ENCODE measurements around the gene SNED1. TPM values are rescaled to one million over a fixed set of nuclear protein-coding genes. Genes with fewer than 3 reads are reported as not detected.

SNED1 gene
- total RNA-seq, 1 donor from 2014 or later = 148 TPM

DNA sequence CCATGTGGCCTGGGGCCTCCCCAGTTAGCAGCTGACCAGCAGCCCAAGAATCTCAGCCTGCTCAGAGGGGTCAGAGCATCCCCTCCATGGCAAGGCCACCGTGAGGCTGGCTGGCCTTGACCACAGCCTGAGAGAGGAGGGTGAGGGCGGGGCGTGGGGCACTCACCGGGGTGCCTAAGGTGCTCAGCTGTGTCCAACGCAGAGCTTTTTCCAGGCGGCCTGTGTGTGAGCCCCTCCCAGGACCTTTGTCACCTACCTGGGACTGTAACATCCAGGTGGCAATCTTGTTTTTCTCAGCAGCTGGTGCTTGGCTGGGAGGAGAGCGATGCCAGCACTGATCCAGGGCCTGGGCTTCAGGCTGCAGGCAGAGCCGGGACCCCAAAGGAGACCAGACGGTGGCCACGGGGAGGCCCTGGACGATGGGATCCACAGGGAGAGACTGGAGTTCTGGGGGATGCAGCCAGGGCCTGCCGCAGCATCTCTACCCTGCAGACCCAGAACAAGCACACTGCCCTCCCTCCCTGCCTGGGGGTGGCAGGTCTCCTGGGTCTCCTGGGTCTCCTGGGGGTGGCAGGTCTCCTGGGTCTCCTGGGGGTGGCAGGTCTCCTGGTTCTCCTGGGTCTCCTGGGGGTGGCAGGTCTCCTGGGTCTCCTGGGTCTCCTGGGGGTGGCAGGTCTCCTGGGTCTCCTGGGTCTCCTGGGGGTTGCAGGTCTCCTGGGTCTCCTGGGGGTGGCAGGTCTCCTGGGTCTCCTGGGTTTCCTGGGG is 12.3 kb downstream of the SNED1 start:
- peak; percentile 54 for DNase-seq (ENCODE audit: low spot score)
- peak; percentile 5 for ATAC-seq
- intact Hi-C loops (cut with DNase I) = no loop called here

DNA sequence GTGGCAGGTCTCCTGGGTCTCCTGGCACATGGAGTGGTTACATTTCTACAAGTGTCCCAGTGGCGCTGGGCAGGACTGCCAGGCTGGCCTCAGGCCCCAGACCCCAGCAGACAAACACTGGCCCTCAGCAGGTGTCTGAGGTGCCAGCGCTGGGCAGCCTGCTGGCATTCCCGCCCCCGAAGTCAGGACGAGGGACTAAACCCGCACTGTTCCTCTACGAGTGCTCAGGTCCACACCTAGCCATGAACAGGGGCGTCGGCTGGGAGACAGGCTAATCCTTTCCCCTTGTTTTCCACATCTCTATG is 12.8 kb downstream of the SNED1 start:
- ATAC-seq (no peak), DNase-seq (ENCODE audit: low spot score) (peak; percentile 48)
- intact Hi-C loops (cut with DNase I) = no loop called here

DNA sequence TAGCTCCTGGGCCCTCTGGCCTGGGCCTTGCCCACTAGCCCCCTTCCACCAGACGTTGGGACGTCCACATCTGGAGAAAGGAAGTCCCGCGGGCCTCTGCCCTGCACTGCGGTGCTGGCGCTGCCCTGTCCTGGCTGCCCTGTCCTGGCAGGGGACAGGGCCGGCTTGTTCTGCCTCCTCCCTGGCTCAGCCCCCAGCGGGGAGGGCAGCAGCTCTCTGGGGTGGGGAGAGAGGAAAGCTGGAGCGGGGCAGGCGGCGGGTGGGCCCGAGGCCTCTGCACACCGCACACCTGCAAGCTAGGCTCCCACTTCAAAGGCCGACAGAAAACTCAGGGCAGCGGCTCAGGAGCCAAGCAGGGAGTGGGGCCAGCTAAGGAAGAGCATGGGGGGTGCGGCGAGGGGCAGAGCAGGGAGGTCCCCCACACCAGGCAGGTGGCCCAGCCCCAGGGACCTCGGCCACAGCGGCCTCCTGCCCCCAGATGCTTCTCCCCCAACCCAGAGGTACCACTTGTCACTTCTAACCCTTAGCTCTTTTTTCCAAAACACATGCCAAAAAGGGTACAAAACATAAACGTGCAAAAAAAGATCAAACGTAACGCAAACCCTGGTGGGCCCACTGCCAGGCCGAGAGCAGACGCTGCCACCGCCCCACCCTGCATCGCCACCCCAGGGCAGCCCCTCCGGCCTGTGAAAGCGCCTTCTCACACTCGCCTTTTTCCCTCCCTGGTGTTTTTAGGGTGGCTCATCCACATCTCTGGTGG is 13.5 kb downstream of the SNED1 start:
- DNase-seq (ENCODE audit: low spot score) (peak; percentile 48), ATAC-seq (no peak)
- intact Hi-C loops (cut with DNase I) = no loop called here

DNA sequence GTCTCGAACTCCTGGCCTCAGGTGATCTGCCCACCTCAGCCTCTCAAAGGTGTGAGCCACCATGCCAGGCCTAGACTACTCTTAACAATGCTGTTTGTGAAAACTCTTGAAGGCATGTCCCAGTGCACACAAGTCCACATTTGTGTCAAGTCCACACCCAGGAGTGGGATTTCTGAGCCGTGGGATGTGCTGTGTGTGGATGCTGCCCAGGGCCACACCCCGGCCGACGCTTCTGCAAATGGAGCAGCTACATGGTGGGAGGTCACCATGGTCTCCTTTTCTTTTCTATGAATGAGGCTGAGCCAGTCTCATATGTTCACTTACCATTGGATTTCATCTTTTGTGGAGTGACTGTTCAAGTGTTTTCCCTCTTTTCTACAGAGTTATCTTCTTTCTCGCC is 15.8 kb downstream of the SNED1 start:
- ATAC-seq (no peak), DNase-seq (ENCODE audit: low spot score) (peak; percentile 27)
- intact Hi-C loops (cut with DNase I) = no loop called here

DNA sequence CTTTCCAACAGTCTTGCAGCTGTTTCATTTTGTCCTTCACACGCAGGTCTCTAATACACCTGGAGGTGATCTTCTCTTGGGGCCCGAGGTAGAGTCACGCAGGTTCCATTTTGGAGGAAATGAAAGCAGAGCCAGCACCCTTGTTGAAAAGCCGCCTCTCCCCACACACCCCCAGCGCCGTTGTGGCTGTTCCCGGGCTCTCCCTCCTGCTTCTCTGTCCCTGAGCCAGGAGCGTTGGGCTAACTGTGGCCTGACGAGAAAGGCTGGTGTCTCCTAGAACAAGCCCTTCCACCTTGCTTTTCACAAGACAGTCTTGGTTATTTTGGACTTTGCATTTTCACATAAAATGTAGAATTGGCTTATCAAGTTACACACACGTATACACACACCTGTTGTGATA is 16.3 kb downstream of the SNED1 start:
- intact Hi-C loops (cut with DNase I) = no loop called here
- peak; percentile 42 for DNase-seq (ENCODE audit: low spot score)

DNA sequence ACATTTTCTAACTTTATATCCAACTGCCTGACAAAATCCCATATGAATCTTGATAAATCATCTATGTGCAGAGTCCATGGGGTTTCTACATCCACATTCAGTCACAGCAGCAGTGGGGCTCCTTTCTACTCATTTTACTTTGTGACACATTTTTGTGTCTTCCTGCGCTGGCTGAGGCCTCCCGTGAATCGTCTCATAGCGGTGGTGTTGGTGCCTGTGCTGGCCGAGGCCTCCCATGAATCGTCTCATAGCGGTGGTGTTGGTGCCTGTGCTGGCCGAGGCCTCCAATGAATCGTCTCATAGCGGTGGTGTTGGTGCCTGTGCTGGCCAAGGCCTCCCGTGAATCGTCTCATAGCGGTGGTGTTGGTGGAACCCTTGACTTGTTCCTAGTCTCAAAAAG is 17.0 kb downstream of the SNED1 start:
- intact Hi-C loops (cut with DNase I) = no loop called here
- DNase-seq (ENCODE audit: low spot score) = peak; percentile 15

More for the DNA sequence above, 16.3 kb downstream of the SNED1 start:
- no peak for ATAC-seq

DNA sequence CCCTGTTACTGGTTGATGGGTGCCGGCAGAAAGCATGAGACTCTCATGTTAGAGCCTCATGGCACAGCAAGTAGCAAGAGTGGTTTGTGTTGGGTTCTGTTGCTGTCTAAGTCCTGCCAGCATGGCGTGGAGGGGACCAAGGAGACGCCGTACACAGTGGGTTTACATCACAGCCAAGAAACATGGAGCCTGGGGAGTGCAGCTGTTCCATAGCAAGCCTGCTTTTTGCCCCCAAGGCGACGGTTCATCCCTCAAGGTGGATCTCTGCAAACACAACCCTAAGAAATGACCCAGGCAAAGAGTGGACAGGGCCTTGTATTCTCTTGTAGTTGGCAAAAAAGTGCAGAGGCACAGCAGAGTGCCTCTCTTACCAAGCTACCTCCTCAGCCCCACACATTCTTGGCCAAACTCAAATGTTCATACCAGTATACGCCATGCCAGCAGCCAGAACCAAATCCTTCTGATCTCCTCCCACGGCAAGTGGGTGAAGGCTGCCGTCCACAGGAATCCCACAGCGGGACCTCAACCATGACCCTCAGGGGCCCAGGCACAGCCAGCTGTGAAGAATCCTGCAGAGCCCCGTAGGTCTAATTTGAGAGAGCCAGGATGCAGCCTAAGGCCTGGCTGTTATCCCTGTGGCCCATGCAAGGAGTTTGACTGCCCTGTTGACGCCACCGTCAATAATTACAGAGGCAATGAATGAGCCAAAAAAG is 19.0 kb downstream of the SNED1 start:
- DNase-seq (ENCODE audit: low spot score) (peak; percentile 42), ATAC-seq (no peak)
- intact Hi-C loops (cut with DNase I) = no loop called here

More for the DNA sequence above, 17.0 kb downstream of the SNED1 start:
- no peak for ATAC-seq

DNA sequence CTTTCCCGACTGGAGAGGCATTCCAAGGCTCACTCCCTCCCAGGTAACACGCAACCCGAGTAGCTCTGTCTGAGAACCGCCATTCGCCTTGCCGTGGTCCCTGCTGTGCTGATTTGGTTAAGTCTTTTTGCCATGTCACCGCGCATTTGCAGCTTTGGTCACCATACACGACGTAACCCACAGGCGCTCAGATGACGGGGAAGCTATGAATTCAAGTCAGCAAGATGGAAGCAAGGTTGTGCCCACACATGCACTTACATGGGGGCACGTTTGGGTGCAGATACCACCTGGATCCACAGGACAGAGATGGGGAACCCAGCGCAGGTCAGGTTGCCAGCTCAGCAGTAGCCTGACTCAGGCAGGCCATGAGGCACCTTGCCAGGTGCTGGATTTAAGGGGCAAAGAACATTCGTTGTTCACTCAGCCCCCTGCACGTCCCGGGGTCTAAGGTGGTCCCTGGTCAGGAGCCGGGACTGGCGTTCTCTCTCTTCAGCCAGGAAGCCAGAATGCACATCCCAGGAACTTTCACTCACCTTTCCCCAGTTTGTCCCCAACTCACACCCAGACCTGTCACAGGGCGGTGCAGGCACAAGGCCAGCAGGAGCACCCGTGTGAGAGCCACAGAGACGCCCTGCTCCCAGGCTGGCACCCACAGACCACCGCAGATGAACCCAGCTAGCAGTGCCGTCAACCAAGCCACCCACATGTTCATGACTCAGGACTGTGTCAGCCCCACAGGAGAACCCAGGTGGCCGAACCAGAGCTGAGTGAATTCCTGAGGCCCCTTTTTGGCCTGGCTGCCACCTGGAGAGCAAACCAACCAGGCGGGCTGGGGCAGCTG is 19.9 kb downstream of the SNED1 start:
- ATAC-seq (no peak), DNase-seq (ENCODE audit: low spot score) (peak; percentile 54)
- intact Hi-C loops (cut with DNase I) = no loop called here

DNA sequence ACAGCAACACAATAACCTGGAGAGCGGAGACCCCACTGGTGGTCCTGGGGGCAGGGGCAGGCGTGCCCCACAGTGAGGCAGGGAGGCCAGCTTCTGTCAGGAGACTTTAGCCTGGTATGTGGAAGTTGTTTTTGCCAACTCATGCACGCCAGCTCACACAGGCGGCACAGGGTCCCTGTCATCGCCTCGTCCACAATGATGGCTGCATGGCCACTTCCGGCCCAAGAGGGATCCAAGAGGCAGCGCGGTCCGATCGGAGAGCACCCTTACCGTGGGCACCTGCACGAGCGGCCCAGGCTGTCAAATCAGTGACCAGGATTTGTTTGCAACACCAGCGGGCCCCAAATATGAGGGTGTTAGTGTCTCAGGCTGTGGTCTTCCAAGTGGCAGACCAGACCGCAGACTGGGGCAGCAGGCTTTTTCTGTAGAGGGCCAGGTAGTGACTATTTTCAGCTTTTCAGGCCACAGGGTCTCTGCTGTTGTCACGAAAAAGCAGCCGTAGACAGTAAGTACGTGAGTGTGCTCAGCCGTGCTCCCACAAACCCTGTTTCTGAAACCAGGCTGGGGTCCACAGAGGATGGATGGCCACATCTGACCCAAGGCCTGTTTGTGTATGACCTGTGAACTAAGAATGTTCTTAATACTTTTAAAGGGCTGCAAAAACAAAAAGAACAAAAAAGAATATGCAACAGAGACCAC is 21.2 kb downstream of the SNED1 start:
- DNase-seq (ENCODE audit: low spot score) (peak; percentile 51), ATAC-seq (no peak)
- intact Hi-C loops (cut with DNase I) = no loop called here

DNA sequence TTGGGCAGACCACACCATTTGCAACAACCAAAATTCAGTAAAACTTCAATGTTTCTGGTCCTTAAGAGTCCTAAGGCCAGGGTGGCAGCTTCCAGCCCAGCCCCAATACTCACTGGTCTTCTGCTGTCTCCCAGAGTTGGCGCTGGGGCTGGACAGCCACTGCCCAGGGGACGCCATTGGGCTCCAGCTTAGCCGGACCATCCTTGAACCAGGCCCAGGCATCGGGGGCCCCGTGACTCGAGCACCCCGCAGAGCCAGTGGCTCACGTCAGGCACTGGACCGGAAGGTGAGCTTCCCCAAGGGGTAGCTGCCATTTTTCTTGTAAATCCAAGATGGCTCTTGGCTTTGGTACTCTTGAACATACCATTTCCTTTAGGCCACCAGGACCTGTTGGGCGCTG is 21.8 kb downstream of the SNED1 start:
- intact Hi-C loops (cut with DNase I) = no loop called here
- ATAC-seq (no peak), DNase-seq (ENCODE audit: low spot score) (peak; percentile 47)

DNA sequence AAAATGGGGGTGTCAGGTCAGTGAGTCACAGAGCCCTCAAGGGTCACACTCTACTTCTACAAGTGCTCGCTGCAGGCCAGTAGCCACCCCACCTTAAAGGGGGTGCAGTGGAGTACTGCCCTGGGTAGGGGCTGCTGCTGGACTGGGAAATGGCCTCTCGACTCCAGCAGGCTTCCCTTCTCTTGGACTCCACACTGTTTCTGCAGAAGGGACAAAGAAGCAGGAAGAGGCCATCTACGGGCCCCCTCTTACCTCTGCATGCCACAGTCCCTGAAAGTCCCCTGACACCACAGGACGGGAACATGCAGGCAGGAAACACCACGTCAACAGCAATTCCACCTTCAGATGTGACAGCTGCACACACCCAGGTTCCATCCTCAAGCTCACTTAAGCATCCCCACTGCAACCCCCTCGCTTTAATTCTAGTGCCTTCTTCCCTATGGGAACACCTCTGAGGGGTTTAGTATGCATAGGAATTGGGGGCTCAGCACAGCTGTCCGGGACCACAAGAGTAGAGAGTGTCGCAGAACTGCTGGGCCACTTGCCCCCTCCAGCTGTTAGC is 22.3 kb downstream of the SNED1 start:
- no peak for ATAC-seq
- intact Hi-C loops (cut with DNase I) = no loop called here
- DNase-seq (ENCODE audit: low spot score) = peak; percentile 18

DNA sequence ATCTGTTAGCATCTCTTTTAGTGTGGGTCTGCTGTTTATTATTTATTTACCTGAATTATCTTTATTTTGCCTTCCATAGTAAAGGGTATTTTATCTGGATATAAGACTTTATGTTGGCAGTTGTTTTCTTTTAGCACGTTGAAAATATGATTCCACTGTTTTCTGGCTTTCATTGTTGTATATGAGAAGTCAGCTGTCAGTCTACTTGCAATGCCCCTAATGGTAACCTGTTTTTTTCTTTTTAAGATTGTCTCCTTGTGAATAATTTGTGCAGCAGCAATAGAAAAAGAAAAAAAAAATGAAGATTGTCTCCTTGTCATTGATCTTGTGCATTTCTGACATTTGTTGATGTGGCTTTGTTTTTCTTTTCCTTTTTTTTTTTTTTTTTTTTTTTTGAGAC is 27.2 kb downstream of the SNED1 start:
- ATAC-seq (no peak), DNase-seq (ENCODE audit: low spot score) (no peak)
- intact Hi-C loops (cut with DNase I) = no loop called here

DNA sequence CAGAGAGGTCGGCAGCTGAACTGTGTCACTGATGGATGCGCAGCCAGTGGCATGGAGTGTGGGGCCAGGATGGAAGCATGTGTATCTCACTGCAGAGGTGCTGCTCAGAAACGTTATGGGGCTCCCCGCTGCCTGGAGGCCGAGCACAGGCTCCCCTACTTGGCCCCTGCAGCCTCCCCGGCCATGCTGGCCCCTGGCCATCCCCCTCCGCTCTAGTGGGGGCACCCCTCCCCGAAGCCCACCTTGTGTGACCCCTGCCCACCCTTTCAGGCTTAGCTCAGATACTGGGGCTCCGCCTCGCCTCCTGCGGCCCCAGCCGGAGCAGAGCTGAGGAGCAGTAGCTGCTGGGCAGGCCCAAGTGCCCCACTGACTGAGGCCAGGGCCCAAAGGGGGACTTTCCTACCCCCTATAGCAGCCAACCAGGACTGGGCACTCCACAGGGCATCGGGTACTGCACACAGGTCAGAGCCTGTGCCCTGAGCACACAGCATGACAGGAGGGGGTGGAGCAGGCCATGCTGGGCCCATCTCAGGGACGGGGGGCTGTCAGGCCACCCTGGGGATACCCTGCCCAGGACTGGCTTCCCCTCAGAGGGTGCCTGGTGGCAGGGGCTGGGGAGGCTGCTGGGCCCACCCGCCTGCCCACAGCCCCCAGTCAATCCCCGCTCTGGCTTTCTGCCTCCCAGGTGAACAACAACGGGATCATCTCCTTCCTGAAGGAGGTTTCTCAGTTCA is 31.3 kb downstream of the SNED1 start:
- intact Hi-C loops (cut with DNase I) = no loop called here
- DNase-seq (ENCODE audit: low spot score) (no peak), ATAC-seq (peak; percentile 39)

DNA sequence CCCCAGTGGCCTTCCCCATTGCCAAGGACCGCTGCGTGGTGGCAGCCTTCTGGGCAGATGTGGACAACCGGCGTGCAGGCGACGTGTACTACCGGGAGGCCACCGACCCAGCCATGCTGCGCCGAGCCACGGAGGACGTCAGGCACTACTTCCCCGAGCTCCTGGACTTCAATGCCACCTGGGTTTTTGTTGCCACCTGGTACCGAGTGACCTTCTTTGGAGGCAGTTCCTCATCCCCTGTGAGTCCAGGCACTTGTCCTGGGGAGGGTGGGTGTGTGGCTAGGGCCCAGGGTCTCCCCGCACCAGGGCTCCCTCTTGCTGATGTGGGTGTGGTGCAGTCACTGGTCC is 31.9 kb downstream of the SNED1 start:
- ATAC-seq (no peak), DNase-seq (ENCODE audit: low spot score) (no peak)
- intact Hi-C loops (cut with DNase I) = no loop called here

DNA sequence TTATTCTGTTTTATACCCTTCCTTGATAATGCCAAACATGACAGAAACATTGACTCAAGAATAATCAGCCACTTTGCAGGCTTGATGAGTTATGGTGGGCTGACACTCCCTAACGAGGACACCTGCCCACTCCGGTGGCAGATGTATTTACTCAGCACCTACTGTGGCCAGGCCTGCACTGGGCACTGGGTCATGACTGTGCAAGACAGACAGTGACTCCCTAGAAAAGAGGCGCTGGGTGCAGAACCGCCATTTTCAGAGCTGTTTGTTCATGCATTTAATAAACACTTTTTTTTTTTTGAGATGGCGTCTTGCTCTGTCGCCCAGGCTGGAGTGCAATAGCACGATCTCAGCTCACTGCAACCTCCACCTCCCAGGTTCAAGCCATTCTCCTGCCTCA is 32.5 kb downstream of the SNED1 start:
- ATAC-seq (no peak), DNase-seq (ENCODE audit: low spot score) (no peak)
- intact Hi-C loops (cut with DNase I) = no loop called here

DNA sequence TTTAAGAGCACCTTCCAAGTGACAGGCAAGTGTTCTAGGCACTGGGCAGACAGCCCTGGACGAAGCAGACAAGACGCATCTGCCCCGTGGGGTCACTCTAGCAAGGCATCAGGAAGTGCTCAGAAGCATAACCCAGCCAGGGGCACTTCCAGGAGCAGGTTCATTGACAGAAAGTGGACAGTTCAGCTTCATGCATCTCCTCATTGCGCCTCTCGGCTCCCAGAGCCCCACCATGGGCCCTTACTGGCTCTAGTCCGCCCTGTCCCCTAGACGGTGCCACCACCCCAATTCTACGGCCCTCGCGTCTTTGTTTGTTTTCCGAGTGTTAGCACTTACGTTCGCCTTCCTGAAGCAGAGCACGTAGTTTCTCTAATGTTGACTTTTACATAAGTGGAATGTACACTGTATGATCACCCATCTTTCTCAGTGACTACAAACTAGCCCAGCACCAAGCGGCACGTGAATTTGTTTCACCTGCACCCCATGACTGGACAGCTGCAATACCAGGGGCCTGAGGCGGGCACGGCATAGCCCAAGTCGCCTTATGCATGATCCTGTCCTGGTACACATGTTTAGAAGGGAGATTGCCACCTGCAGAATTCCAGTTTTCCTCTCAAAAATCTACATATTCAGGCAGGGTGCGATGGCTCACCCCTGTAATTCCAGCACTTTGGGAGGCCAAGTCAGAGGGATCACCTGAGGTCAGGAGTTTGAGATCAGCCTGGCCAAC is 33.2 kb downstream of the SNED1 start:
- intact Hi-C loops (cut with DNase I) = no loop called here
- DNase-seq (ENCODE audit: low spot score) (no peak), ATAC-seq (no peak)

DNA sequence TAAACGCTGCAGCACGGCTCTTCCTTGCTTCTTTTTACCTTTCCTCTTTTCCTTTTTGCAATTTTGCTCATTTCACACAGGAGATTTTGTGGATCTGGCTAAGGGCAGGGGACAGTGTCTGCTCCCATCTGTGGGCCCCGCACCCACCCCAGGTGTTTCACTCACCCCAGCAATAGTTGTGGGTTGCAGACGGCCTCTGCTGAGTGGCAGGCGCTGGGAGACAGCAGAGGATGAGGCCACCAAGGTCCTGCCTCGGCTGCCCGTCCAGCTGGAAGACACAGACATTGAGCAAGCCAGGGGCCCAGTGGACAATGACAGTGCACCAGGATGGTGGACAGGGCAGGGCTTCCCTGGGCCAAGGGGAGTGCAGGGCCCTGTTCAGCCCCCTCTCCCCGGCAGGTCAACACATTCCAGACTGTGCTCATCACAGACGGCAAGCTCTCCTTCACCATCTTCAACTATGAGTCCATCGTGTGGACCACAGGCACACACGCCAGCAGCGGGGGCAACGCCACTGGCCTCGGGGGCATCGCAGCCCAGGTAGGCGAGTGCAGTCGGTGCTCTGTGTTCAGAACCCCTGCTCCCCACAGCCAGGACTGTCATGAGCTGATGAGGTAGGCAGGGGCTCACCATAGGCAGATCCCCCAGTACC is 35.0 kb downstream of the SNED1 start:
- intact Hi-C loops (cut with DNase I) = no loop called here
- DNase-seq (ENCODE audit: low spot score) (no peak), ATAC-seq (no peak)
